AG04450 (cell line): ENCODE data around the gene COQ8B. TPM values are rescaled to one million over a fixed set of nuclear protein-coding genes. Genes with fewer than 3 reads are reported as not detected.

Experiments
- CTCF ChIA-PET: fragments of 300-600, 350-600 bp; formaldehyde crosslinking; extraction: SDS; loops from one replicate; lab custom pipeline; 2022; ENCODE audit warnings: antibody characterized with exemption, inconsistent platforms; lab: Charles Lee
- POLR2A ChIA-PET: fragments of 350-600 bp; formaldehyde crosslinking; extraction: SDS; loops from one replicate; lab custom pipeline; 2021; ENCODE audit warnings: antibody characterized with exemption, inconsistent platforms; lab: Yijun Ruan, JAX
- DNase-seq: peaks from one replicate; pipeline ENCODE4 v3.0.0-alpha.2; 2011; ENCODE audit warnings: low read depth, low spot score
- H3K27ac ChIP-seq: one replicate; pipeline ENCODE4 v1.5.1; 2012; ENCODE audit warnings: low read depth, low read length, control low read depth
- H3K27me3 ChIP-seq: one replicate; pipeline ENCODE4 v1.6.0; 2012; ENCODE audit warnings: low read length; ENCODE audit not compliant: control insufficient read depth, insufficient read depth
- H3K4me3 ChIP-seq: 2 replicates; pipeline ENCODE4 v1.5.1; 2011; ENCODE audit warnings: mild to moderate bottlenecking, low read depth, low read length, control low read depth
- H3K9me3 ChIP-seq: 2 replicates; pipeline ENCODE4 v1.5.1; 2012; ENCODE audit warnings: low read length; ENCODE audit not compliant: control insufficient read depth, insufficient read depth
- polyA plus RNA-seq: library from polyadenylated mRNA; depleted of rRNA; stranded (reverse); fragments of >200 nt; gene quantifications from 2 replicates; pipeline ENCODE4 v1.2.3, GENCODE V29; 2011
- TF ChIP-seq, protein P1 (sequence below): IDR thresholded peaks from 2 replicates; pipeline ENCODE4 v1.5.1; 2011; ENCODE audit warnings: low read depth, low read length, control low read depth, inconsistent platforms

Gene COQ8B
- polyA plus RNA-seq, 1 experiment: 16.0 TPM

DNA sequence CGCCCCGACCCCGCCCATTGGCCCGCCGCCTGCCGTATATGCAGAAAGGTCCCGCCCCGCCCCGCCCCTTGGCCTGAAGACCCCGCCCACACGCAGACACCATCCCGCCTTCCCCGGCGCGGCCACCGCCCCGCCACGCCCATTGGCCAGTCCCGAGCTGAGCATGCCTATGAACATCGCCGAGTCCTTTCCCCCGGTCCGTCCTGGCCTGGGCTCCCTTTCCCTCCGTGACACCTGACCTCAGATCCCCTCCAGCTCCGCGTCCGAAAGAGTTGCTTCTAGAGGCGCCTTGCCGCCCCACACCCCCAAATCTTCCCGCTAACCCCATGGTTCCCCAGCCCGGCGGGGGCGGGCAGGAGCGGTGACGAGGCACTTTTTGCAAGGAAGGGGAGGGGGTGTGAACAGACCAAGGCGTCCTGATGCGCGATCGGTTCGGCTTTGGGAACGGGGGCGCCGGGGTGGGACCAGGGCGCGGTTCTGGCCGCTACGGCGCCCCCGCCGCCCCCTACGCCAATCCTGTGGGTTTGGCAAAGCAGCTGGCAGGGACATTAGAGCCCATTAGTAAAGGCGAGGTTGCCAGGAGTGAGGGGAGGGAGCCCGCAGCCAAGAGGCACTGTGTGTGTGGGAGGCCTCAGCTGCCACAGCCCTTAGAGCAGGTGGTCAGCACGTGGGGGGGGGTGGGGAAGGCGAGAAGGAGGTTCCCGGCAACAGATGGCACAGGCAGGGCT lies 25.8 kb downstream of the COQ8B start:
- peak overlapping the region; percentile 95 for H3K4me3 ChIP-seq
- H3K27ac ChIP-seq: peak overlapping the region; percentile 96
- ChIA-PET CTCF (interaction anchor here (0.6 to 0.9 kb wide), 3 partner anchors 12 to 107 kb away, joined by 3 to 6 read pairs (median 4); no protein-coding TSS in a partner anchor), POLR2A (interaction anchor here (0.6 to 2.1 kb wide), 11 partner anchors 8 to 495 kb away, joined by 3 to 17 read pairs (median 3); partner anchors contain the start of genes ACTMAP, COQ8B, ITPKC and RAB4B)
- TF ChIP-seq, protein P1, sequence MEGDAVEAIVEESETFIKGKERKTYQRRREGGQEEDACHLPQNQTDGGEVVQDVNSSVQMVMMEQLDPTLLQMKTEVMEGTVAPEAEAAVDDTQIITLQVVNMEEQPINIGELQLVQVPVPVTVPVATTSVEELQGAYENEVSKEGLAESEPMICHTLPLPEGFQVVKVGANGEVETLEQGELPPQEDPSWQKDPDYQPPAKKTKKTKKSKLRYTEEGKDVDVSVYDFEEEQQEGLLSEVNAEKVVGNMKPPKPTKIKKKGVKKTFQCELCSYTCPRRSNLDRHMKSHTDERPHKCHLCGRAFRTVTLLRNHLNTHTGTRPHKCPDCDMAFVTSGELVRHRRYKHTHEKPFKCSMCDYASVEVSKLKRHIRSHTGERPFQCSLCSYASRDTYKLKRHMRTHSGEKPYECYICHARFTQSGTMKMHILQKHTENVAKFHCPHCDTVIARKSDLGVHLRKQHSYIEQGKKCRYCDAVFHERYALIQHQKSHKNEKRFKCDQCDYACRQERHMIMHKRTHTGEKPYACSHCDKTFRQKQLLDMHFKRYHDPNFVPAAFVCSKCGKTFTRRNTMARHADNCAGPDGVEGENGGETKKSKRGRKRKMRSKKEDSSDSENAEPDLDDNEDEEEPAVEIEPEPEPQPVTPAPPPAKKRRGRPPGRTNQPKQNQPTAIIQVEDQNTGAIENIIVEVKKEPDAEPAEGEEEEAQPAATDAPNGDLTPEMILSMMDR: no peak
- peak; percentile 78 for DNase-seq
- H3K27me3 ChIP-seq: no peaks in the 10 kb centered on the region
- no peaks in the 10 kb centered on the region; the same call in 1 of the 2 replicates for H3K9me3 ChIP-seq

DNA sequence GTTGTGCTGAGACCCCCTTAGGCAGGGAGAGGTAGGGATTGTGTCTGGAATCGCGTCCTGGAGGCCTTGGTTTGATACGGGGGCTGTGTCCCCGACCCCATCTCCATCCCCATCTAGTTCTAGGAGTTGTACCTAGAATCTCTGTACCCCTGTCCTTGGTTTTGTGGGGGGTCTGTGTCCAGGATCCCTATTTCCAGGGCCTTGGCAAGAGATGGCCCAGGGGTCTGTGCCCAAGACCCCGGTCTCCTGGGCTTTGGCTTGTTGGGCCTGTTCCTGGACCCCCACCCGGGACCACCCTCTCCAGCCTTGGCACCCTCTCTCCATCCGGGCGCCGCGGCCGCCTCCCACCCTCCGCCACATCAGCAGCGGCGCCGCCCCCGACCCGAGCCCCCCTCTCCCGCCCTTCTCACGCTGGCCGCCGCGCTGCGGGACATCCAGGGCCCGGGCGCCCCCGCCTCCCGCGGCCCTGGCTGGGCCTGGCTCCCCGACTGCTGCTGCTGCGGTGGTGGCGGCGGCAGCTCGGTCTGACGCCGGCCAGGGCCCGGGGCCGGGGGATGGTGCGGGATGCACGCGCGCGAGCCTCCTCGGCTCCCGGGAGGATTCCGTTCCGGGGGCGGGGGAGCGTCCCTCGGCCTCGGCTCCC lies 26.5 kb downstream of the COQ8B start, which contains the start of gene NUMBL:
Gene NUMBL (minus strand): TSS at position 602 of the 643 bp plus-strand sequence. CDS start 168 bp downstream, at position 434.
- POLR2A ChIA-PET: interaction anchor here (0.6 to 2.1 kb wide), 9 partner anchors 9 to 406 kb away, joined by 3 to 17 read pairs (median 4); partner anchors contain the start of genes ACTMAP, COQ8B, ITPKC and RAB4B
- Histone ChIP-seq H3K27ac (peak within 1 kb of the TSS; percentile 96), H3K4me3 (peak within 1 kb of the TSS; percentile 95), H3K9me3 (no peaks in the 10 kb centered on the region; the same call in 1 of the 2 replicates), H3K27me3 (no peaks in the 10 kb centered on the region)
- CTCF ChIA-PET: interaction anchor here (0.6 kb wide), 1 partner anchor 44 kb away, joined by 6 read pairs; no protein-coding TSS in a partner anchor
- DNase-seq: no peak
- TF ChIP-seq, protein P1: no peak

DNA sequence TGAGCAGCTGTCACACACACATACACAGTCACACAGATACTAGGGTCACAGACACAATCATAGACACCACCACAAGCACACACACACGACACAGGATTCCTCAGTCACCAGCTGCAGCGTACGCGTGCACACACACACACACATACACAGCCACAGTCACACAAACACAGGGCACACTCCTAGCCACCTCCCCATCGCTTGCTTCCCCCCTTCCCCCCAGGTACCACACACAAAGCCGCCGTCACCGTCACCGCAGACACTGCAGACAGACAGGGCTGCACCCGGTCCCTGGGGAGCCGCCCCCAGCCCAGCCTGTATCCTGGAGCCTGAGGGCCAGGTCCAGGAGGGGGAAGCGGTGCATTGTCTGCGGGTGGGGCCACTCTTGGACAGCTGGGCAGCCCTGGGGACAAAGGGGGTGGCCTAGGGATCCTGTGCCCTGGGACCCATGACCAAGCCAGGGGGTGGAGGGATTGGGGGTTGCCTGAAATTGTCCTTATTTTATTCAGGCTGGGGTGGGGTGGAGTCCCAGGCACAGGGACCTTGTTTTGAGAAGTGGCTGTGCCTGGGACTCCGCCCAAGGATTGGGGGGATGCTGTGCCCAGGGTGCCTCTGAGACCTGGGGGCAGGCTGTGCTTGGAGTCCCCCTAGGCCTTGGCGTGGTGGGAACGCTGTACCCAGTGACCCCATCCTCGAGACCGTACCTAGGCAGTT lies 27.2 kb downstream of the COQ8B start:
- Histone ChIP-seq H3K4me3 (peak overlapping the region; percentile 95), H3K9me3 (no peaks in the 10 kb centered on the region; the same call in 1 of the 2 replicates), H3K27me3 (no peaks in the 10 kb centered on the region), H3K27ac (peak overlapping the region; percentile 39)
- ChIA-PET POLR2A (interaction anchor here (1.6 kb wide), 1 partner anchor 26 kb away, joined by 5 read pairs; no protein-coding TSS in a partner anchor), CTCF (no interaction called here)
- DNase-seq: no peak
- TF ChIP-seq, protein P1: no peak

DNA sequence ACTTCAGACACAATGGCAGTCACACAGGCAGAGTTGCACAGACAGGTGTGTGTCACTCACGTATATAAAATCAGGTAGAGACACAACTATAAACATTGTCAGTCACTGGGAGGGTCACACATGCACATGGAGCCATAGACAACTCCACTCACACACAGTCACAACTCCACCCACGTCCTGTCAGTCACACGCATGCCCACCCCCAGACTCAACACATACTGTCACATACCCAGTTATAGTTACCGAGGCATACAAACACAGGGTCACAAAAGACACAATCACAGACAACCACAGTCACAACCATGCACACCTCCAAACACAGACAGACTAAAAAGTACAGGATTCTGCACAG lies 27.7 kb downstream of the COQ8B start:
- TF ChIP-seq, protein P1: no peak
- no peak for DNase-seq
- Histone ChIP-seq H3K9me3 (no peaks in the 10 kb centered on the region; the same call in 1 of the 2 replicates), H3K27me3 (no peaks in the 10 kb centered on the region), H3K27ac (no peak overlapping the region), H3K4me3 (peak overlapping the region; percentile 95)
- POLR2A ChIA-PET: interaction anchor here (1.6 kb wide), 1 partner anchor 26 kb away, joined by 5 read pairs; no protein-coding TSS in a partner anchor
- CTCF ChIA-PET: no interaction called here
